ENCODE results near the gene EGR4. TPM values are rescaled to one million over a fixed set of nuclear protein-coding genes. Genes with fewer than 3 reads are reported as not detected.
A peak's percentile ranks its signal among the peaks of the same experiment; 100 is the strongest.

EGR4 gene
- polyA plus RNA-seq, 2 of the 4 experiments (the other 2 are of a cell fraction), result 0.03 TPM; not detected in 1

GRCh38 chr2:73314441-73314840 is 21.1 kb upstream of the EGR4 start (continued):
- TF ChIP-seq RFX5 (IDR thresholded peaks at IDR 0.05) (no peak), NFE2L2 (conservative IDR thresholded peaks at IDR 0.05; ENCODE audit: low read length) (no peak), RCOR1 (IDR thresholded peaks at IDR 0.05; ENCODE audit: low read depth, low read length) (no peak), CEBPB (IDR thresholded peaks at IDR 0.05) (no peak)

- ATAC-seq, result peak in 1 of 2 experiments; percentile 51; a peak in 3 of 6 replicates
- no peaks in the 10 kb centered on the region for H3K4me1 ChIP-seq
- 35% methylated on average over 9 of the region's 9 CpGs for WGBS (ENCODE audit: missing lambda C conversion rate)
- H3K9me3 ChIP-seq, result no peaks in the 10 kb centered on the region
- POLR2A ChIA-PET, result interaction anchor here (0.7 kb wide), 1 partner anchor 74 kb away, joined by 3 read pairs; the partner anchor contains the start of gene CCT7
- CTCF ChIA-PET, result interaction anchor here (0.8 to 2.3 kb wide), 3 partner anchors 16 to 19 kb away, joined by 4 to 10 read pairs (median 4); no protein-coding TSS in a partner anchor
- no peak overlapping the region for H3K4me2 ChIP-seq
- no peak for FAIRE-seq
- no peak for TF ChIP-seq REST (IDR thresholded peaks at IDR 0.05)
- TF ChIP-seq MAFK (IDR thresholded peaks at IDR 0.05; ENCODE audit: partially characterized antibody), result no peak
- no peak for TF ChIP-seq FOXS1 (CRISPR knock-in tag; IDR thresholded peaks at IDR 0.05)
- no peak for DNase-seq (ENCODE audit: low read depth in 1 of 2, low spot score in 1 of 2)
- H3K27ac ChIP-seq, result no peak overlapping the region
- H3K4me3 ChIP-seq, result no peak overlapping the region
These were observed 14.4 kb upstream of the EGR4 start for GRCh38 chr2:73307720-73308119.

- TF ChIP-seq MAFK (IDR thresholded peaks at IDR 0.05; ENCODE audit: partially characterized antibody) (no peak), KDM5A (IDR thresholded peaks at IDR 0.05) (no peak), NPAS2 (CRISPR knock-in tag; IDR thresholded peaks at IDR 0.05; ENCODE audit: borderline replicate concordance) (no peak), JUNB (IDR thresholded peaks at IDR 0.05) (no peak), RNF2 (IDR thresholded peaks at IDR 0.05; ENCODE audit: borderline replicate concordance, low read depth) (no peak), E2F6 (IDR thresholded peaks at IDR 0.05; ENCODE audit: borderline replicate concordance, low read depth) (no peak), BHLHE40 (IDR thresholded peaks at IDR 0.05; ENCODE audit: low read depth, low read length) (no peak), REST (IDR thresholded peaks at IDR 0.05) (no peak), MYC (IDR thresholded peaks at IDR 0.05; ENCODE audit: borderline replicate concordance, low read length) (no peak), RFX5 (IDR thresholded peaks at IDR 0.05) (no peak), ZNF302 (CRISPR knock-in tag; IDR thresholded peaks at IDR 0.05) (no peak), RCOR1 (IDR thresholded peaks at IDR 0.05; ENCODE audit: low read depth, low read length) (no peak), HMGXB4 (CRISPR knock-in tag; IDR thresholded peaks at IDR 0.05; ENCODE audit: borderline replicate concordance) (no peak), BCL3 (IDR thresholded peaks at IDR 0.05) (no peak), USF2 (IDR thresholded peaks at IDR 0.05) (no peak)
- Histone ChIP-seq H3K9me3 (no peaks in the 10 kb centered on the region), H3K4me2 (no peak overlapping the region), H3K4me1 (no peaks in the 10 kb centered on the region), H3K27ac (no peak overlapping the region), H3K4me3 (no peak overlapping the region)
- WGBS (ENCODE audit: missing lambda C conversion rate), result 49% methylated on average over 4 of the region's 4 CpGs
- ChIA-PET POLR2A (no interaction called here), CTCF (interaction anchor here (1.8 kb wide), 1 partner anchor 11 kb away, joined by 10 read pairs; no protein-coding TSS in a partner anchor)
- no peak for FAIRE-seq
- DNase-seq (ENCODE audit: low read depth in 1 of 2, low spot score in 1 of 2), result no peak
- no peak for ATAC-seq
These were observed 8.3 kb upstream of the EGR4 start for GRCh38 chr2:73301636-73302035.
